ENCODE measurements around the gene ANKH. TPM values are rescaled to one million over a fixed set of nuclear protein-coding genes. Genes with fewer than 3 reads are reported as not detected.

ANKH gene
- polyA plus RNA-seq, 1 experiment, result 14.2 TPM

DNA sequence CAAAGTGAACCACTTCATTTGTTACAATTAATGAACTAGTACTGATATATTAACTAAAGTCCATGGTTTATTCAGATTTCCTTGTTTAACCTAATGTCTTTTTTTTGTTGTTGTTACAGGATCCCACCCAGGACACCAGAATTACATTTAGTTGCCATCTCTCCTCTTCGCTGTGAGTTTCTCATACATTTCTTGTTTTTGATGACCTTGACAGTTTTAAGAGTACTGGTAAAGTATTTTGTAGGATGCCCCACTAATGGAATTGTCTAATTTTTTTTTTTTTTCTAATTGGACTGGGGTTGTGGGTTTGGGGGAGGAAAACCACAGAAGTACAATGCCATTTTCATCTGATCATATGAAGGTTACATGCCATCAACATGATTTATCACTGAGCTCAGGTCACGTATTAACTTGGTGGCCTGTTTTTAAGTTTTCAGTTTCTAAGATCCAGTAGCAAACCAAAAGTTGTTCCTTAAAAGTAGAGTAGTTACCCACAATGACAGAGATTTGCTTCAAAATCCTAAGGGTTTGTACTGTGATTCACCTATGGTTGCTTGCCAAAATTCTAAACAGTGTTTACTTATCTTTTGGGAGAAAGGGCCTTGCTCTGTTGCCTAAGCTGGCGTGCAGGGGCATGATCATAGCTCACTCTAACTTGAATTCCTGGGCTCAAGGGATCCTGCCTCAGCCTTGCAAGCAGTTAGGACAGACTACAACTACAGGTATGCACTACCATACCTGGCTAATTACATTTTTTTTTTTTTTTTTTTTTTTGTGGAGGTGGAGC, 211.6 kb downstream of the ANKH start:
- H3K27ac ChIP-seq (ENCODE audit: low read depth, low read length), result peak overlapping the region; percentile 11
- H3K9me3 ChIP-seq (ENCODE audit: control insufficient read depth, insufficient read depth, low read length), result no peaks in the 10 kb centered on the region; the same call in 1 of the 2 replicates
- no peaks in the 10 kb centered on the region for H3K27me3 ChIP-seq (ENCODE audit: control insufficient read depth, insufficient read depth, low read length)
- ChIA-PET POLR2A (interaction anchor here (0.5 to 0.6 kb wide), 4 partner anchors 10 to 1000 kb away, joined by 3 to 7 read pairs (median 4); no protein-coding TSS in a partner anchor), CTCF (interaction anchor here (0.6 to 1.9 kb wide), 5 partner anchors 12 to 758 kb away, joined by 3 to 19 read pairs (median 3); no protein-coding TSS in a partner anchor)
- TF ChIP-seq CTCF (IDR thresholded peaks at IDR 0.05; ENCODE audit: low read depth, low read length), result no peak
- no peak overlapping the region for H3K4me3 ChIP-seq (ENCODE audit: low read depth, low read length)
- DNase-seq (ENCODE audit: low read depth, low spot score), result peak; percentile 56

DNA sequence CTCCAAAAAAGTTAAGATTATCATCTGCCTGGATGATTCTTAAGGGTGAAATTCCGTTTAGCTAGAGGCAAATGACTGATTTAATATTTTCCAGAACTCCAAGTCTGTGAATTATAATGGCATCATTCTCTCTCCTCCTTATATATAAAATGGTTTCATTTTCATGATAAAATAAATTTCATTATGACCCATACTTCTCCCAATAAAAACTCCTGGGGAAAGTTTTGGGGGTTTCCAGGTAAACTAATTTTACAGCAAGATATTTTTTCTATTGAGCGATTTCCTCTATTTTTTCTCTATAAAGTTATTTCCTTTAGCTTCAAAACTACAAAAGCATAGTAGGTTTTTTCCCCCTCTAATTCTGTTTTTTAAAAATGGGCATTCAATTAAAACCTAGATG, 214.7 kb downstream of the ANKH start:
- DNase-seq (ENCODE audit: low read depth, low spot score), result no peak
- POLR2A ChIA-PET, result no interaction called here
- CTCF ChIA-PET, result interaction anchor here (2.0 kb wide), 1 partner anchor 9 kb away, joined by 24 read pairs; no protein-coding TSS in a partner anchor
- Histone ChIP-seq H3K9me3 (ENCODE audit: control insufficient read depth, insufficient read depth, low read length) (no peaks in the 10 kb centered on the region), H3K4me3 (ENCODE audit: low read depth, low read length) (no peak overlapping the region), H3K27ac (ENCODE audit: low read depth, low read length) (no peak overlapping the region), H3K27me3 (ENCODE audit: control insufficient read depth, insufficient read depth, low read length) (no peaks in the 10 kb centered on the region)
- TF ChIP-seq CTCF (IDR thresholded peaks at IDR 0.05; ENCODE audit: low read depth, low read length), result no peak

- TF ChIP-seq CTCF (IDR thresholded peaks at IDR 0.05; ENCODE audit: low read depth, low read length), result no peak
- no peak for DNase-seq (ENCODE audit: low read depth, low spot score)
- no peaks in the 10 kb centered on the region for H3K9me3 ChIP-seq (ENCODE audit: control insufficient read depth, insufficient read depth, low read length)
- ChIA-PET CTCF (interaction anchor here (1.0 kb wide), 1 partner anchor 359 kb away, joined by 3 read pairs; no protein-coding TSS in a partner anchor), POLR2A (no interaction called here)
- no peak overlapping the region for H3K4me3 ChIP-seq (ENCODE audit: low read depth, low read length)
- no peaks in the 10 kb centered on the region for H3K27me3 ChIP-seq (ENCODE audit: control insufficient read depth, insufficient read depth, low read length)
- H3K27ac ChIP-seq (ENCODE audit: low read depth, low read length), result no peak overlapping the region
These were observed 216.3 kb downstream of the ANKH start for GRCh38 chr5:14655146-14655741.

Small RNAs within 50 kb of the gene (small RNA-seq; reads per million reads assigned to genes)
- gene HNRNPKP5 (ENCODE audit: insufficient read length, low read depth) (not detected), gene MIR4637 (ENCODE audit: insufficient read length, low read depth) (not detected)

Other genes starting within 250 kb of the ANKH start
- 10.9 and 14.0 TPM in 2 replicates for gene OTULIN, start 207.1 kb downstream of the ANKH start, polyA plus RNA-seq (2011; rRNA removed)